NT2/D1 (cell line): ENCODE data around the gene ERH.
"Not testable (repeated sequence)": the region's sequence is repeated elsewhere in the genome, so short reads cannot be mapped to it uniquely, and the experiment has no call there.

Experiments used
- DNase-seq: peaks from one replicate; pipeline ENCODE4 v3.0.0-alpha.2; 2011; ENCODE audit warnings: low read depth, low spot score
- H3K27me3 ChIP-seq: 2 replicates; pipeline ENCODE4 v1.6.0; 2011; ENCODE audit warnings: mild to moderate bottlenecking; ENCODE audit not compliant: insufficient read length, insufficient read depth
- H3K36me3 ChIP-seq: 2 replicates; pipeline ENCODE4 v1.6.1; 2011; ENCODE audit warnings: mild to moderate bottlenecking, low read length, mixed read lengths; ENCODE audit not compliant: insufficient read depth, insufficient read length
- H3K4me1 ChIP-seq: 2 replicates; pipeline ENCODE4 v1.5.1; 2011; ENCODE audit not compliant: insufficient read depth, insufficient read length
- H3K4me3 ChIP-seq: 2 replicates; pipeline ENCODE4 v1.5.1; 2011; ENCODE audit warnings: low read depth; ENCODE audit not compliant: insufficient read length
- H3K9ac ChIP-seq: 2 replicates; pipeline ENCODE4 v1.6.0; 2011; ENCODE audit warnings: low read depth; ENCODE audit not compliant: insufficient read length
- H3K9me3 ChIP-seq: 2 replicates; pipeline ENCODE4 v1.5.1; 2011; ENCODE audit warnings: mild to moderate bottlenecking, low read length; ENCODE audit not compliant: insufficient read depth
- SUZ12 ChIP-seq: IDR thresholded peaks from 2 replicates; pipeline ENCODE4 v1.6.1; 2011; ENCODE audit not compliant: insufficient read length, insufficient read depth; ENCODE audit errors: extremely low read depth
- YY1 ChIP-seq: IDR thresholded peaks from 2 replicates; pipeline ENCODE4 v1.6.1; 2011; ENCODE audit not compliant: insufficient read length, insufficient read depth
- ZNF274 ChIP-seq: IDR thresholded peaks from 2 replicates; pipeline ENCODE4 v1.6.1; 2011; ENCODE audit warnings: mild to moderate bottlenecking, low read depth, low read length

The ERH gene

GRCh38 chr14:69392481-69392880, 5.6 kb downstream of the ERH start:
- Histone ChIP-seq H3K36me3 (peaks cover 84% of the 10 kb centered on the region), H3K9ac (no peak overlapping the region)
- TF ChIP-seq YY1 = no peak
- no peak for TF ChIP-seq SUZ12
- TF ChIP-seq ZNF274 = no peak

DNA sequence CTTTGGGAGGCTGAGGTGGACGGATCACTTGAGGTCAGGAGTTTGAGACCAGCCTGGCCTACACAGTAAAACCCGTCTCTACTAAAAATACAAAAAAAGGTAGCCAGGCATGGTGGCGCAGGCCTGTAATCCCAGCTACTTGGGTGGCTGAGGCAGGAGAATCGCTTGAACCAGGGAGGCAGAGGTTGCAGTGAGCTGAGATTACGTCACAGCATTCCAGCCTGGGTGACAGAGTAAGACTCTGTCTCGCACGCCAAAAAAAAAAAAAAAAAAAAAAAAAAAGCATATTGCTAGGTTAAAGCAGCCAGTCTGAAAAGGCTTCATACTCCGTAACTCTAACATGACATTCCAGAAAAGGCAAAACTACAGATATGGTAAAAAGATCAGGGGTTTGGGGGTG, 6.7 kb downstream of the ERH start:
- H3K9me3 ChIP-seq, H3K4me3 ChIP-seq, H3K9ac ChIP-seq, H3K4me1 ChIP-seq, DNase-seq, H3K27me3 ChIP-seq: not testable (repeated sequence)
- H3K36me3 ChIP-seq = peaks cover 86% of the 10 kb centered on the region

More at GRCh38 chr14:69392481-69392880, 5.6 kb downstream of the ERH start:
- Histone ChIP-seq H3K4me1 (no peaks in the 10 kb centered on the region), H3K9me3 (no peaks in the 10 kb centered on the region), H3K4me3 (no peak overlapping the region), H3K27me3 (no peaks in the 10 kb centered on the region)
- no peak for DNase-seq

DNA sequence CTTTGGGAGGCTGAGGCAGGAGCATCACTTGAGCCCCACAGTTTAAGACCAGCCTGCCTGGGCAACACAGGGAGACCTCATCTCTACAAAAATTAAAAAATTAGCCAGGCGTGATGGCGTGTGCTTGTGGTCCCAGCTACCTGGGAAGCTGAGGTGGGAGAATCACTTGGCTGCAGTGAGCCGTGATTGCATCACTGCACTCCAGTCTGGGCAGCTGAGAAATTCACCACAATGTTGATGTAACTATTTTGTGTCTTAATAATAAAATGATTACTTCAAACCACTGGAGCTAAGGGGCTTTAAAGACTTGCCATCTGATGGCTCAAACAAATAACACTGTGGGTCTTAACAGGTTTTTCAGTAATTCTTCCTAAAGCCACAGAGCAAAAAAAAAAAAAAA, 10.8 kb downstream of the ERH start:
- peaks cover 80% of the 10 kb centered on the region for H3K36me3 ChIP-seq

GRCh38 chr14:69378274-69378673, 19.8 kb downstream of the ERH start:
- no peaks in the 10 kb centered on the region for H3K27me3 ChIP-seq
- no peaks in the 10 kb centered on the region for H3K9me3 ChIP-seq
- H3K9ac ChIP-seq = no peak overlapping the region
- no peak overlapping the region for H3K4me3 ChIP-seq
- no peak for DNase-seq
- H3K4me1 ChIP-seq = no peaks in the 10 kb centered on the region
- TF ChIP-seq SUZ12 (no peak), YY1 (no peak), ZNF274 (no peak)
- H3K36me3 ChIP-seq = peaks cover 64% of the 10 kb centered on the region

More for the DNA sequence above, 10.8 kb downstream of the ERH start:
- TF ChIP-seq YY1 (no peak), ZNF274 (no peak), SUZ12 (no peak)
- no peak overlapping the region for H3K4me3 ChIP-seq
- no peak for DNase-seq
- no peak overlapping the region for H3K9ac ChIP-seq
- no peaks in the 10 kb centered on the region for H3K9me3 ChIP-seq
- H3K27me3 ChIP-seq = no peaks in the 10 kb centered on the region
- H3K4me1 ChIP-seq = no peaks in the 10 kb centered on the region

GRCh38 chr14:69376439-69376838, 21.7 kb downstream of the ERH start:
- Histone ChIP-seq H3K4me3 (no peak overlapping the region), H3K9me3 (no peaks in the 10 kb centered on the region), H3K4me1 (no peaks in the 10 kb centered on the region), H3K36me3 (peaks cover 52% of the 10 kb centered on the region), H3K27me3 (no peaks in the 10 kb centered on the region), H3K9ac (no peak overlapping the region)
- no peak for DNase-seq
- no peak for TF ChIP-seq SUZ12

- no peaks in the 10 kb centered on the region for H3K4me1 ChIP-seq
- H3K9me3 ChIP-seq = no peaks in the 10 kb centered on the region
- H3K36me3 ChIP-seq = peaks cover 51% of the 10 kb centered on the region
- no peaks in the 10 kb centered on the region for H3K27me3 ChIP-seq
- TF ChIP-seq SUZ12 (no peak), YY1 (no peak), ZNF274 (no peak)
- no peak overlapping the region for H3K9ac ChIP-seq
- DNase-seq = no peak
- no peak overlapping the region for H3K4me3 ChIP-seq
Measured at GRCh38 chr14:69375722-69376121, 22.4 kb downstream of the ERH start.

GRCh38 chr14:69375182-69375581, 22.9 kb downstream of the ERH start:
- H3K9ac ChIP-seq = no peak overlapping the region
- no peaks in the 10 kb centered on the region for H3K27me3 ChIP-seq
- H3K36me3 ChIP-seq = peaks cover 46% of the 10 kb centered on the region
- H3K4me1 ChIP-seq = no peaks in the 10 kb centered on the region
- H3K4me3 ChIP-seq = no peak overlapping the region
- H3K9me3 ChIP-seq = no peaks in the 10 kb centered on the region
- TF ChIP-seq ZNF274 (no peak), SUZ12 (no peak), YY1 (no peak)
- DNase-seq = no peak

DNA sequence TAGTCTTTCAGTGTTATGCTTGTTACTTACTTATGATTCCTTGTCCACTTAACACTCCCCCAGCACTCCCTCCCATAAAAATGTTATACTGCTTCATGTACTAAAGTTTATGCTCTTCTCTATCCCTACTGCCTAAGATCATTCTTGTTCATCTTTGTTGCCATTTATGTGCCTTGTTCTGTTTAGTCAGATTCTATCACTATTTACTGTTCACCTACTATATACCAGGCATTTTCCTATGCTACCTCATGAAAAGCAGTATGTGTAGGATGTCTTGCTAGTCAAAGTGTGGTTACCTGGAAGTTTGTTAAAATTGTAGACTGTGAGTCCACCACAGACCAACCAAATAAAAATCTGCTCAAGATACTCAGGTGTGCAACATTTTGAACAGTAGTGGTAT, 23.9 kb downstream of the ERH start:
- no peak for TF ChIP-seq YY1
- TF ChIP-seq ZNF274 = no peak
- no peak for TF ChIP-seq SUZ12
- no peak for DNase-seq
- peaks cover 39% of the 10 kb centered on the region for H3K36me3 ChIP-seq
- no peaks in the 10 kb centered on the region for H3K9me3 ChIP-seq
- no peak overlapping the region for H3K4me3 ChIP-seq
- H3K4me1 ChIP-seq = no peaks in the 10 kb centered on the region
- no peaks in the 10 kb centered on the region for H3K27me3 ChIP-seq
- H3K9ac ChIP-seq = no peak overlapping the region
